ENCODE results near the gene STPG3. TPM values are rescaled to one million over a fixed set of nuclear protein-coding genes. Genes with fewer than 3 reads are reported as not detected.

Gene STPG3
- total and polyA plus RNA-seq, 2 of the 8 experiments (the other 6 are each of a cell fraction or from before 2014, with no cell fraction given): not detected

- H2BK120ac ChIP-seq (replicated peaks; ENCODE audit: low read depth, low read length): no peak overlapping the region
- H2BK15ac ChIP-seq (ENCODE audit: low read length): no peak overlapping the region
- H3K9ac ChIP-seq (replicated peaks in 1 of 4; ENCODE audit: extremely low read depth in 1 of 4, low read depth in 3 of 4, low read length in 3 of 4): no peak overlapping the region
- ChIA-PET CTCF (ENCODE audit: partially characterized antibody) (interaction anchor here (0.6 to 20.2 kb wide), 8 partner anchors 11 to 196 kb away, joined by 3 to 204 read pairs (median 4); partner anchors contain the start of genes ANAPC2, SSNA1 and TUBB4B), POLR2A (ENCODE audit: partially characterized antibody) (interaction anchor here (1.1 to 69.9 kb wide), 4 partner anchors 14 to 82 kb away, joined by 3 to 1462 read pairs (median 106); partner anchors contain the start of genes ANAPC2, NDOR1, NELFB and SSNA1)
- no peak overlapping the region for H3K14ac ChIP-seq (ENCODE audit: insufficient read length)
- WGBS, 2 experiments (ENCODE audit: extremely low coverage in 1 of 2, insufficient coverage in 1 of 2, insufficient read length in 1 of 2, insufficient replicate concordance in 2 of 2, low coverage in 1 of 2, low lambda C conversion rate in 2 of 2, missing lambda C conversion rate in 1 of 2): no CpG with 5 or more reads among the region's 61 CpGs
- H3K79me1 ChIP-seq (ENCODE audit: low read depth, low read length): no peaks in the 10 kb centered on the region
- H2BK20ac ChIP-seq (ENCODE audit: low read length): no peak overlapping the region
- peaks cover 0 to 18% (median 12%) of the 10 kb centered on the region in 4 experiments; a peak in 5 of 7 replicates for H3K4me1 ChIP-seq (replicated peaks in 1 of 4; ENCODE audit: control insufficient read depth in 3 of 4, insufficient read depth in 4 of 4, low read length in 3 of 4)
- no peak overlapping the region; the same call in 1 of the 2 replicates for H2BK5ac ChIP-seq (ENCODE audit: low read depth, low read length)
- H3K4me3 ChIP-seq (ENCODE audit: extremely low read depth in 1 of 4, insufficient read depth in 2 of 4, low read depth in 3 of 4, low read length in 4 of 4): peak overlapping the region; percentile 32 to 67 (median 48)
- peaks cover 18% of the 10 kb centered on the region; the same call in 1 of the 2 replicates for H3K23me2 ChIP-seq (ENCODE audit: low read depth, low read length)
- peak overlapping the region; percentile 77 to 82 for H3K4me2 ChIP-seq (ENCODE audit: insufficient read depth in 1 of 2, low read depth in 2 of 2, low read length in 2 of 2)
- H3K79me2 ChIP-seq (ENCODE audit: control insufficient read depth in 1 of 2, insufficient read depth in 2 of 2, low read length in 2 of 2): no peaks in the 10 kb centered on the region
- no peak overlapping the region for H3K23ac ChIP-seq (ENCODE audit: insufficient read length)
- no peak overlapping the region for H3K56ac ChIP-seq (replicated peaks; ENCODE audit: insufficient read length, low read depth, low read length)
- H4K20me1 ChIP-seq (replicated peaks in 1 of 2; ENCODE audit: control insufficient read depth in 1 of 2, insufficient read depth in 2 of 2, low read length in 2 of 2): peaks cover 0 to 7% of the 10 kb centered on the region in 2 experiments
- H3K4ac ChIP-seq (replicated peaks; ENCODE audit: insufficient read length, low read depth, low read length): no peak overlapping the region
- H2BK12ac ChIP-seq (ENCODE audit: low read depth, low read length): no peak overlapping the region
- no peaks in the 10 kb centered on the region for H3K9me3 ChIP-seq (ENCODE audit: insufficient read depth in 2 of 2, low read depth in 1 of 2, low read length in 1 of 2)
- peak overlapping the region; percentile 87 for H3K18ac ChIP-seq (ENCODE audit: extremely low read depth, low read length)
- FAIRE-seq (no peak), DNase-seq (ENCODE audit: low read depth in 1 of 2, low spot score in 2 of 2) (peak in 1 of 2 experiments; percentile 77)
- H4K8ac ChIP-seq (ENCODE audit: extremely low read depth, insufficient read depth, low read length): no peak overlapping the region; the same call in 1 of the 2 replicates
- TF ChIP-seq EP300 (IDR thresholded peaks at IDR 0.05; ENCODE audit: borderline replicate concordance in 1 of 2, low read depth in 2 of 2, low read length in 2 of 2) (no peak), CHD1 (IDR thresholded peaks at IDR 0.05; ENCODE audit: low read depth, low read length) (no peak), TAF1 (IDR thresholded peaks at IDR 0.05; ENCODE audit: low read depth, low read length) (no peak), POLR2A (IDR thresholded peaks at IDR 0.05; ENCODE audit: control extremely low read depth in 1 of 2, low read depth in 2 of 2, low read length in 2 of 2) (no peak), SIRT6 (IDR thresholded peaks at IDR 0.05; ENCODE audit: low read length) (no peak), POU5F1 (IDR thresholded peaks at IDR 0.05; ENCODE audit: low read depth, low read length) (no peak), JUN (IDR thresholded peaks at IDR 0.05; ENCODE audit: low read depth, low read length) (no peak), RXRA (IDR thresholded peaks at IDR 0.05; ENCODE audit: insufficient read depth, low read depth, low read length) (no peak), CHD2 (IDR thresholded peaks at IDR 0.05; ENCODE audit: low read length) (no peak), GABPA (IDR thresholded peaks at IDR 0.05; ENCODE audit: borderline replicate concordance, insufficient read depth, low read length) (peak; percentile 59), PHF8 (conservative IDR thresholded peaks at IDR 0.05; ENCODE audit: low read depth, low read length) (0 out of 2 replicates have a peak, but pooled peaks have one; percentile 10)
- H2AK5ac ChIP-seq (ENCODE audit: low read depth, low read length): no peak overlapping the region
- H3K27me3 ChIP-seq (replicated peaks in 1 of 4; ENCODE audit: control insufficient read depth in 3 of 4, extremely low read depth in 1 of 4, insufficient read depth in 3 of 4, low read length in 3 of 4): no peaks in the 10 kb centered on the region; a peak in 2 of 7 replicates
- H4K5ac ChIP-seq (ENCODE audit: insufficient read length, low read depth, low read length): no peak overlapping the region
- no peak overlapping the region for H4K91ac ChIP-seq (replicated peaks; ENCODE audit: insufficient read length, low read length)
- H3K36me3 ChIP-seq (ENCODE audit: control insufficient read depth in 2 of 4, insufficient read depth in 4 of 4, low read length in 3 of 4): peaks cover 0 to 2% (median 0%) of the 10 kb centered on the region in 4 experiments; a peak in 2 of 8 replicates
- H2AFZ ChIP-seq (ENCODE audit: low read length): no peak overlapping the region
- no peak overlapping the region for H3K27ac ChIP-seq (ENCODE audit: low read depth, low read length)
Observed at GRCh38 chr9:137221506-137222111, 29.5 kb upstream of the STPG3 start.

Measured in H1 (cell line).